Calu3 (cell line): Measurements from ENCODE around the gene C10orf88. TPM values are rescaled to one million over a fixed set of nuclear protein-coding genes. Genes with fewer than 3 reads are reported as not detected.

Experiments used
- BruUV-seq: library from RNA; stranded (reverse); fragments of 400-500 nt; replicated peaks from 2 replicates; lab custom pipeline; 2021; lab: Mats Ljungman, UMichigan
- CTCF ChIA-PET: fragments of 300-600 bp; sonication (Branson Sonifier 250); formaldehyde crosslinking; loops from one replicate; lab custom pipeline; 2022; ENCODE audit warnings: antibody characterized with exemption; lab: Charles Lee
- DNase-seq: peaks from one replicate; pipeline ENCODE4 v3.0.0; 2022
- H3K27ac Mint-ChIP-seq: one replicate; pipeline ENCODE4 v1.8.0; 2022; ENCODE audit warnings: mixed read lengths; ENCODE audit not compliant: unreplicated experiment
- H3K27me3 Mint-ChIP-seq: one replicate; pipeline ENCODE4 v1.8.0; 2022; ENCODE audit warnings: mixed read lengths; ENCODE audit not compliant: unreplicated experiment
- H3K36me3 Mint-ChIP-seq: one replicate; pipeline ENCODE4 v1.8.0; 2022; ENCODE audit warnings: mild to moderate bottlenecking, moderate library complexity, mixed read lengths; ENCODE audit not compliant: insufficient read depth, unreplicated experiment
- H3K4me1 Mint-ChIP-seq: one replicate; pipeline ENCODE4 v1.8.0; 2022; ENCODE audit warnings: mild to moderate bottlenecking, low read depth, mixed read lengths; ENCODE audit not compliant: unreplicated experiment
- H3K4me3 Mint-ChIP-seq: one replicate; pipeline ENCODE4 v1.8.0; 2022; ENCODE audit warnings: mild to moderate bottlenecking, low read depth, moderate library complexity, mixed read lengths; ENCODE audit not compliant: unreplicated experiment
- H3K9me3 Mint-ChIP-seq: one replicate; pipeline ENCODE4 v1.8.0; 2022; ENCODE audit warnings: low read depth, mixed read lengths; ENCODE audit not compliant: unreplicated experiment
- CTCF ChIP-seq: fragments of 200-600 bp; IDR thresholded peaks from one replicate; pipeline ENCODE4 v1.8.0; 2022; ENCODE audit warnings: antibody characterized with exemption; ENCODE audit not compliant: unreplicated experiment
- intact Hi-C: fragments of 100-400 bp; cut with micrococcal nuclease; formaldehyde crosslinking; loops from one replicate; pipeline ENCODE4 v1.10.0; 2022; ENCODE audit not compliant: unreplicated experiment
- total RNA-seq: library from RNA; stranded (reverse); gene quantifications from 2 replicates; pipeline ENCODE4 v1.2.3, GENCODE V29; 2022

The C10orf88 gene
- total RNA-seq, 1 experiment from 2014 or later = 7.8 TPM

- BruUV-seq = no TSS peak
- Mint-ChIP-seq H3K27me3 (no peaks in the 10 kb centered on the region), H3K27ac (no peak overlapping the region), H3K9me3 (no peaks in the 10 kb centered on the region), H3K4me3 (no peak overlapping the region), H3K4me1 (no peaks in the 10 kb centered on the region), H3K36me3 (no peaks in the 10 kb centered on the region)
- DNase-seq = no peak
- intact Hi-C loops = no loop called here
- CTCF ChIA-PET = no interaction called here
- no peak for TF ChIP-seq CTCF
These were observed 22.7 kb downstream of the C10orf88 start for GRCh38 chr10:122931088-122931906.

GRCh38 chr10:122930140-122930539, 23.9 kb downstream of the C10orf88 start:
- H3K27ac Mint-ChIP-seq = no peak overlapping the region
- no TSS peak for BruUV-seq
- TF ChIP-seq CTCF = no peak
- no peak overlapping the region for H3K4me3 Mint-ChIP-seq
- no peak for DNase-seq
- H3K4me1 Mint-ChIP-seq = no peaks in the 10 kb centered on the region
- H3K36me3 Mint-ChIP-seq = no peaks in the 10 kb centered on the region
- no peaks in the 10 kb centered on the region for H3K27me3 Mint-ChIP-seq
- intact Hi-C loops = no loop called here
- CTCF ChIA-PET = no interaction called here
- H3K9me3 Mint-ChIP-seq = no peaks in the 10 kb centered on the region

GRCh38 chr10:122915700-122916099, 38.3 kb downstream of the C10orf88 start:
- Mint-ChIP-seq H3K4me3 (no peak overlapping the region), H3K27me3 (no peaks in the 10 kb centered on the region), H3K4me1 (no peaks in the 10 kb centered on the region), H3K36me3 (no peaks in the 10 kb centered on the region), H3K9me3 (no peaks in the 10 kb centered on the region), H3K27ac (no peak overlapping the region)
- intact Hi-C loops = no loop called here
- CTCF ChIA-PET = no interaction called here
- no TSS peak for BruUV-seq
- no peak for TF ChIP-seq CTCF
- no peak for DNase-seq

GRCh38 chr10:122911889-122912484, 42.0 kb downstream of the C10orf88 start:
- Mint-ChIP-seq H3K27ac (no peak overlapping the region), H3K4me3 (no peak overlapping the region), H3K27me3 (peaks cover 12% of the 10 kb centered on the region), H3K36me3 (no peaks in the 10 kb centered on the region), H3K9me3 (no peaks in the 10 kb centered on the region), H3K4me1 (no peaks in the 10 kb centered on the region)
- CTCF ChIA-PET = no interaction called here
- intact Hi-C loops = no loop called here
- no TSS peak for BruUV-seq
- no peak for TF ChIP-seq CTCF
- peak; percentile 46 for DNase-seq
